ENCODE measurements around the gene HDAC4.

The HDAC4 gene

GRCh38 chr2:239321596-239322415 is 79.0 kb downstream of the HDAC4 start:
- DNase-seq: no peak

GRCh38 chr2:239318790-239319661 is 81.8 kb downstream of the HDAC4 start:
- no peak for DNase-seq

- DNase-seq: no peak
Observed at GRCh38 chr2:239318151-239318611, 82.6 kb downstream of the HDAC4 start.

- no peak for DNase-seq
Observed at GRCh38 chr2:239316562-239317465, 84.0 kb downstream of the HDAC4 start.

- no peak for DNase-seq
Observed at GRCh38 chr2:239315308-239315707, 85.5 kb downstream of the HDAC4 start.

- DNase-seq: no peak
Observed at GRCh38 chr2:239313776-239314175, 87.0 kb downstream of the HDAC4 start.

GRCh38 chr2:239312741-239313667 is 87.8 kb downstream of the HDAC4 start:
- no peak for DNase-seq

- DNase-seq: no peak
Observed at GRCh38 chr2:239312081-239312511, 88.7 kb downstream of the HDAC4 start.

- DNase-seq: peak; percentile 87
Observed at GRCh38 chr2:239311132-239312040, 89.4 kb downstream of the HDAC4 start.

- DNase-seq: no peak
Observed at GRCh38 chr2:239310401-239311061, 90.3 kb downstream of the HDAC4 start.

- DNase-seq: no peak
Observed at GRCh38 chr2:239309398-239310245, 91.2 kb downstream of the HDAC4 start.

GRCh38 chr2:239308661-239309397 is 92.0 kb downstream of the HDAC4 start:
- no peak for DNase-seq

- DNase-seq: no peak
Observed at GRCh38 chr2:239307921-239308613, 92.8 kb downstream of the HDAC4 start.

- DNase-seq: no peak
Observed at GRCh38 chr2:239307221-239307569, 93.6 kb downstream of the HDAC4 start.

GRCh38 chr2:239306274-239307220 is 94.3 kb downstream of the HDAC4 start:
- DNase-seq: no peak

GRCh38 chr2:239305771-239306170 is 95.0 kb downstream of the HDAC4 start:
- no peak for DNase-seq

GRCh38 chr2:239305222-239305575 is 95.6 kb downstream of the HDAC4 start:
- DNase-seq: no peak

Measured in NCI-H510A treated with DMSO at 0.1 percent for 48 hours (cell line).